K562 (cell line): ENCODE data around the gene ANKRD23. TPM values are rescaled to one million over a fixed set of nuclear protein-coding genes. Genes with fewer than 3 reads are reported as not detected.

Experiments
- ATAC-seq: fragments of 200-7000 bp; cut with Tn5 transposase; 3 replicates; pipeline ENCODE4 v1.9.1; 2020; ENCODE audit warnings: moderate library complexity
- BruUV-seq: library from RNA; stranded (reverse); fragments of 400-500 nt; replicated peaks from 2 replicates; lab custom pipeline; 2021; lab: Mats Ljungman, UMichigan
- CTCF ChIA-PET: fragments of 300-600 bp; formaldehyde crosslinking; extraction: SDS; loops from one replicate; lab custom pipeline; 2021; ENCODE audit warnings: low intra/inter-chr PET ratio; lab: Yijun Ruan, JAX
- POLR2A ChIA-PET: fragments of 300-600, 350-650 bp; sonication (Branson Sonifier 250); formaldehyde crosslinking; extraction: SDS; loops from one replicate; lab custom pipeline; 2021; ENCODE audit warnings: antibody characterized with exemption, inconsistent platforms; lab: Yijun Ruan, JAX
- DNase-seq, 4 experiments: peaks; one replicate each; pipeline versions ENCODE4 v3.0.0 to v3.0.0-alpha.2; 2011 to 2018; ENCODE audit warnings: low spot score in 3 of 4, mixed read lengths in 3 of 4; ENCODE audit errors: extremely low read depth in 1 of 4
- FAIRE-seq: peaks from 2 replicates; lab custom pipeline; 2011; peaks lifted over from hg19 to GRCh38; lab: Jason Lieb, UNC
- H2AFZ ChIP-seq: 2 replicates; pipeline ENCODE4 v1.6.0; 2011; ENCODE audit warnings: low read depth, low read length, control low read depth, inconsistent platforms
- H3K27ac ChIP-seq: fragments of 200-600 bp; 3 replicates; pipeline ENCODE4 v1.8.0; 2011; ENCODE audit warnings: low read depth, mild to moderate bottlenecking, control low read depth, inconsistent platforms, low read length, moderate library complexity, mixed read lengths; ENCODE audit errors: extremely low read depth
- H3K27me3 ChIP-seq, 2 experiments: fragments of 300-600 bp in 1 of 2; 2 replicates in 1 of 2; 3 replicates in 1 of 2; pipeline versions ENCODE4 v1.6.0 to v1.8.0; 2011; ENCODE audit warnings: inconsistent platforms in 2 of 2, low read length in 2 of 2, mild to moderate bottlenecking in 1 of 2, mixed read lengths in 1 of 2, moderate library complexity in 1 of 2; ENCODE audit not compliant: control insufficient read depth in 2 of 2, insufficient read depth in 2 of 2
- H3K36me3 ChIP-seq: fragments of 300-600 bp; 3 replicates; pipeline ENCODE4 v1.8.0; 2011; ENCODE audit warnings: mild to moderate bottlenecking, low read length, inconsistent platforms; ENCODE audit not compliant: control insufficient read depth, insufficient read depth
- H3K4me1 ChIP-seq, 2 experiments: fragments of 200-600 bp in 1 of 2; replicated peaks in 1 of 2; 2 replicates in 1 of 2; 3 replicates in 1 of 2; pipeline versions ENCODE4 v1.5.1 to v1.8.0; 2011; ENCODE audit warnings: inconsistent platforms in 2 of 2, low read length in 2 of 2, mild to moderate bottlenecking in 1 of 2, mixed read lengths in 1 of 2, moderate library complexity in 1 of 2; ENCODE audit not compliant: control insufficient read depth in 2 of 2, insufficient read depth in 2 of 2
- H3K4me2 ChIP-seq: 2 replicates; pipeline ENCODE4 v1.6.1; 2011; ENCODE audit warnings: low read length, control low read depth, inconsistent platforms, mixed read lengths; ENCODE audit not compliant: insufficient read depth
- H3K4me3 ChIP-seq: fragments of 200-600 bp; sonication (generic), shearing (Covaris generic); 2 replicates; pipeline ENCODE4 v1.5.1; 2016; ENCODE audit warnings: control low read depth, inconsistent platforms
- H3K79me2 ChIP-seq: fragments of 200-600 bp; 3 replicates; pipeline ENCODE4 v1.8.0; 2011; ENCODE audit warnings: low read length, inconsistent platforms; ENCODE audit not compliant: control insufficient read depth, insufficient read depth
- H3K9ac ChIP-seq, 2 experiments: 2 replicates each; pipeline versions ENCODE4 v1.6.0 to v1.6.1; 2011; ENCODE audit warnings: low read depth in 2 of 2, low read length in 2 of 2, control low read depth in 1 of 2, inconsistent platforms in 1 of 2, mild to moderate bottlenecking in 1 of 2, mixed read lengths in 1 of 2; ENCODE audit not compliant: insufficient read depth in 1 of 2
- H3K9me1 ChIP-seq: one replicate; pipeline ENCODE4 v1.6.0; 2011; ENCODE audit warnings: inconsistent platforms, mild to moderate bottlenecking, low read length, moderate library complexity; ENCODE audit not compliant: control insufficient read depth, insufficient read depth
- H3K9me3 ChIP-seq: replicated peaks from 2 replicates; pipeline ENCODE4 v1.5.1; 2011; ENCODE audit warnings: low read depth, low read length, inconsistent platforms; ENCODE audit not compliant: control insufficient read depth, insufficient read depth
- H4K20me1 ChIP-seq: replicated peaks from 2 replicates; pipeline ENCODE4 v1.6.1; 2011; ENCODE audit warnings: low read length, inconsistent platforms, mixed read lengths; ENCODE audit not compliant: control insufficient read depth, insufficient read depth
- BMI1 ChIP-seq: fragments of 150-350 bp; IDR thresholded peaks from 2 replicates; pipeline ENCODE4 v1.6.1; 2014; ENCODE audit warnings: low read length
- CBX8 ChIP-seq: fragments of 200-600 bp; sonication (generic); IDR thresholded peaks from 2 replicates; pipeline ENCODE4 v1.6.1; 2012; ENCODE audit warnings: borderline replicate concordance, mixed run types, low read depth, mild to moderate bottlenecking, moderate library complexity, mixed read lengths, low read length, control low read depth, inconsistent platforms; ENCODE audit not compliant: poor library complexity, severe bottlenecking; ENCODE audit errors: extremely low read depth
- E2F5 ChIP-seq: sonication (generic); formaldehyde crosslinking; IDR thresholded peaks from 2 replicates; pipeline ENCODE4 v1.8.0; 2022; ENCODE audit warnings: mild to moderate bottlenecking, missing genetic modification reagents
- HDAC2 ChIP-seq: fragments of 450-650 bp; IDR thresholded peaks from 2 replicates; pipeline ENCODE4 v1.6.1; 2016; ENCODE audit warnings: mild to moderate bottlenecking
- HDAC8 ChIP-seq: fragments of 450-650 bp; IDR thresholded peaks from 2 replicates; pipeline ENCODE4 v1.6.1; 2016; ENCODE audit warnings: mild to moderate bottlenecking, missing genetic modification characterization, moderate library complexity, missing compliant biosample characterization
- ILF3 ChIP-seq: fragments of 450-650 bp; IDR thresholded peaks from 2 replicates; pipeline ENCODE4 v1.6.1; 2018; ENCODE audit warnings: antibody characterized with exemption, mild to moderate bottlenecking, moderate library complexity, borderline replicate concordance
- LCOR ChIP-seq: sonication (generic); formaldehyde crosslinking; IDR thresholded peaks from 2 replicates; pipeline ENCODE4 v1.8.0; 2022; ENCODE audit warnings: mild to moderate bottlenecking, missing genetic modification reagents
- POLR2G ChIP-seq: fragments of 200-400 bp; formaldehyde crosslinking; IDR thresholded peaks from 2 replicates; pipeline ENCODE4 v1.6.1; 2017; ENCODE audit warnings: low read depth, mild to moderate bottlenecking, antibody characterized with exemption, low read length, moderate library complexity
- ZNF23 ChIP-seq: fragments of 250-450 bp; sonication (Bioruptor Pico); IDR thresholded peaks from 2 replicates; pipeline ENCODE4 v1.4.0; 2020; ENCODE audit warnings: mild to moderate bottlenecking
- ZNF354B ChIP-seq: fragments of 250-450 bp; sonication (Bioruptor Pico); IDR thresholded peaks from 2 replicates; pipeline ENCODE4 v1.4.0; 2020
- ZNF695 ChIP-seq: fragments of 450-650 bp; formaldehyde crosslinking; IDR thresholded peaks from 2 replicates; pipeline ENCODE4 v1.4.0; 2020; ENCODE audit warnings: mild to moderate bottlenecking, moderate library complexity
- WGBS: fragments of 100-300 bp; shearing (Covaris generic); methylation state at CpG from one replicate; pipeline ENCODE4 v1.1.6; 2016; ENCODE audit warnings: low coverage, mixed read lengths; ENCODE audit not compliant: insufficient coverage; ENCODE audit errors: missing lambda C conversion rate; 5-methylcytosine and 5-hydroxymethylcytosine counted together
- in situ Hi-C: fragments of 300-500 bp; cut with MboI; formaldehyde crosslinking; loops from 4 replicates; pipeline ENCODE4 v1.15.0; 2018; ENCODE audit warnings: inconsistent platforms, mixed read lengths
- intact Hi-C: fragments of 100-400 bp; cut with micrococcal nuclease; formaldehyde crosslinking; loops from 2 replicates; pipeline ENCODE4 v1.14.2; 2022
- polyA plus RNA-seq, 8 experiments: library from polyadenylated mRNA; depleted of rRNA in 4 of 8; stranded (reverse) in 5 of 8; unstranded in 3 of 8; fragments of >200 nt; fragmentation: Nextera tagmentation in 2 of 8; fragmentation: Illumina TruSeq in 1 of 8; extraction: Ambion mirVana in 2 of 8; extraction: Trizol in 1 of 8; gene quantifications; 2 replicates each; pipeline versions ENCODE4 v1.2.1 to v1.2.3, GENCODE V29; 2011 to 2014; ENCODE audit warnings: inconsistent platforms in 1 of 8, missing spikeins in 1 of 8
- total RNA-seq, 7 experiments: library from RNA; depleted of rRNA in 6 of 7; stranded (reverse); fragments of >200 nt in 6 of 7; fragmentation: Illumina TruSeq in 2 of 7; extraction: Trizol in 2 of 7; gene quantifications; 2 replicates each; pipeline versions ENCODE4 v1.2.1 to v1.2.3, GENCODE V29; 2011 to 2021; ENCODE audit warnings: low replicate concordance in 1 of 7

The ANKRD23 gene
- total and polyA plus RNA-seq, 9 of the 15 experiments (the other 6 are each of a cell fraction or from before 2014, with no cell fraction given), result 0.32 to 4.8 (median 2.8) TPM

GRCh38 chr2:96823198-96823597 is 20.6 kb downstream of the ANKRD23 start:
- ChIA-PET POLR2A (interaction anchor here (0.6 to 1.9 kb wide), 4 partner anchors 10 to 20 kb away, joined by 3 to 8 read pairs (median 4); partner anchors contain the start of gene ANKRD23), CTCF (no interaction called here)
- Histone ChIP-seq H3K4me3 (no peak overlapping the region), H3K4me2 (no peak overlapping the region), H3K36me3 (peaks cover 77% of the 10 kb centered on the region), H3K79me2 (peaks cover 39% of the 10 kb centered on the region), H3K9ac (no peak overlapping the region), H3K27me3 (no peaks in the 10 kb centered on the region), H2AFZ (no peak overlapping the region), H3K9me3 (no peaks in the 10 kb centered on the region), H3K9me1 (peaks cover 16% of the 10 kb centered on the region), H3K4me1 (peaks cover 19 to 26% of the 10 kb centered on the region in 2 experiments), H4K20me1 (peaks cover 34% of the 10 kb centered on the region), H3K27ac (no peak overlapping the region; the same call in 2 of the 3 replicates)
- DNase-seq (no peak), FAIRE-seq (no peak), ATAC-seq (no peak)
- in situ Hi-C loops (no loop called here), intact Hi-C loops (no loop called here)
- BruUV-seq, result no TSS peak
- TF ChIP-seq POLR2G (0 out of 2 replicates have a peak, but pooled peaks have one; percentile 24), HDAC8 (no peak)
- 88% methylated on average over 9 of the region's 11 CpGs for WGBS

- peaks cover 36% of the 10 kb centered on the region for H4K20me1 ChIP-seq
- peaks cover 16% of the 10 kb centered on the region for H3K9me1 ChIP-seq
- no peaks in the 10 kb centered on the region for H3K27me3 ChIP-seq
- no peak overlapping the region for H3K4me2 ChIP-seq
- TF ChIP-seq ZNF23 (CRISPR knock-in tag) (no peak), ZNF354B (CRISPR knock-in tag) (no peak), BMI1 (no peak), CBX8 (no peak), ZNF695 (CRISPR knock-in tag) (no peak), ILF3 (no peak), E2F5 (no peak), LCOR (CRISPR knock-in tag) (no peak), HDAC2 (no peak)
- TF ChIP-seq, all 486 proteins: peak for 0
- Histone ChIP-seq H3K4me3 (no peak overlapping the region), H3K9ac (peak overlapping the region in 1 of 2 experiments; percentile 21; a peak in 1 of 4 replicates), H3K4me1 (peaks cover 23 to 29% of the 10 kb centered on the region in 2 experiments), H3K27ac (no peak overlapping the region; the same call in 2 of the 3 replicates), H3K79me2 (peaks cover 42% of the 10 kb centered on the region), H3K9me3 (no peaks in the 10 kb centered on the region), H2AFZ (no peak overlapping the region), H3K36me3 (peaks cover 73% of the 10 kb centered on the region)
- FAIRE-seq, result no peak
- in situ Hi-C loops, result no loop called here
- DNase-seq, result no peak
- 73% methylated on average over 4 of the region's 4 CpGs for WGBS
- ChIA-PET POLR2A (interaction anchor here (0.6 to 1.4 kb wide), 3 partner anchors 13 to 95 kb away, joined by 3 to 4 read pairs (median 3); no protein-coding TSS in a partner anchor), CTCF (no interaction called here)
- no TSS peak for BruUV-seq
- ATAC-seq, result no peak
- intact Hi-C loops, result no loop called here
These were observed 21.0 kb downstream of the ANKRD23 start for GRCh38 chr2:96822786-96823185.
